GM18861 (cell line): ENCODE data around the gene IRF8.
A peak's percentile ranks its signal among the peaks of the same experiment; 100 is the strongest.
"Not testable (repeated sequence)": the region's sequence is repeated elsewhere in the genome, so short reads cannot be mapped to it uniquely, and the experiment has no call there.

Source experiments
- ATAC-seq: cut with Tn5 transposase; IDR thresholded peaks from one replicate; pipeline ENCODE4 v1.9.1; 2021; ENCODE audit not compliant: unreplicated experiment

IRF8 gene

GRCh38 chr16:85934210-85934609 is 35.2 kb downstream of the IRF8 start:
- no peak for ATAC-seq

DNA sequence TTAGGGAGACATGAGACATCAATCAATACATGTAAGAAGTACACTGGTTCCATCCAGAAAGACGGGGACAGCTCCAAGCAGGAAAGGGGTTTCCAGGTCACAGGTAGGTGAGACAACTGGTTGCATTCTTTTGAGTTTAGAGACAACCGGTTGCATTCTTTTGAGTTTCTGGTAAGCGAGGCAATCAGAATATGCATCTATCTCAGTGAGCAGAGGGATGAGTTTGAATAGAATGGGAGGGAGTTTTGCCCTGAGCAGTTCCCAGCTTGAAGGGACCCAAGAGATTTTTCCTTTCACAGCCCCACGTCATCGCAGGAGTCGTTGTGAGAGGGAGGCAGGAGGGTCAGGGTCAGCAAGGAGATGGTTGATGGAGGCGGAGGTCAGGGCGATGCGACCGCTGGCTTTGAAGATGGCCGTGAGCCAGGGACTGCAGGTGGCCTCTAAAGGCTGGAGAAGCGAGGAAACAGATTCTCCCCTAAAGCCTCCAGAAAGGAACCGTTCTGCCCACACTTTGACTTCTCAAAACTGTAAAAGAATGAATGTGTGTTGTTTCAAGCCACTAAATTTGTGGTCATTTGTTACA is 36.5 kb downstream of the IRF8 start:
- no peak for ATAC-seq

GRCh38 chr16:85935974-85936760 is 37.2 kb downstream of the IRF8 start:
- peak; percentile 57 for ATAC-seq

- ATAC-seq: peak; percentile 2
Measured at GRCh38 chr16:85936816-85937215, 37.9 kb downstream of the IRF8 start.

- no peak for ATAC-seq
Measured at GRCh38 chr16:85940214-85940613, 41.3 kb downstream of the IRF8 start.

DNA sequence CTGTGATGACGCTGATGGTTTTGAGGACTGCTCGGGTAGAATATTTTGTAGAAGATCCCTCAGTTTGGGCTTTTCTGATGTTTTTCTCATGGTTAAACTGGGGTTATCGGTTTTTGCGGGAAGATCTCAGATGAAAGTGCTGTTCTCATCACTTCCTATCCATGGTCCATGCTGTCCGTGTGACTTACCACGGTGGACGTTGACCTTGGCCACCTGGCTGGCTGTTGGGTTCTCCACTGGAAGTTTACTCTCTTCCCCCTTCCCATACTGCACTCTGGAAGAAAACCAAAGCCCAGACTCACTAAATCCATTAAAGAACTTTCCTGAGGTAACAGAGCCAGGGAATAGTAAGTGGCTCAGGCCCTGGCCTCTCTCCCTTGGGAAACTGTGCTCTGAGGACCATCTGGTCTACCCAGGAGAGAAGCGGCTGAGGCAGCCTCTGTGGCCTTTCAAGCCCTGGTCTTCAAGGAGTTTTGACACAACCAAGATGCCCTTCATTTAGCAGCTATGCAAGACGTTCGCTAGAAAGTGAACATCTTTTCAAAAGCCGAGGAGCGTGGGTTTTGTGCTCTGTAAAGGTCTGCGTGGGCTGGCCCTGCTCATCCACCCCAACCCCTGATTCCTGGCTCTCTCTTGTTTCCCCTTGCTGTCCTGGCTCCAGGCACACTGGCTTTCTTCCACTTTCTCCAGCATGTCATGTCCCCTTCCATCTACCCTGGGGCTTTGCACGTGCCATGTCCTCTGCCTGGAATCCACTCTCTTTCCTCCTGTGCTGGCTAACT is 43.1 kb downstream of the IRF8 start:
- no peak for ATAC-seq

GRCh38 chr16:85942659-85943058 is 43.7 kb downstream of the IRF8 start:
- ATAC-seq: not testable (repeated sequence)

DNA sequence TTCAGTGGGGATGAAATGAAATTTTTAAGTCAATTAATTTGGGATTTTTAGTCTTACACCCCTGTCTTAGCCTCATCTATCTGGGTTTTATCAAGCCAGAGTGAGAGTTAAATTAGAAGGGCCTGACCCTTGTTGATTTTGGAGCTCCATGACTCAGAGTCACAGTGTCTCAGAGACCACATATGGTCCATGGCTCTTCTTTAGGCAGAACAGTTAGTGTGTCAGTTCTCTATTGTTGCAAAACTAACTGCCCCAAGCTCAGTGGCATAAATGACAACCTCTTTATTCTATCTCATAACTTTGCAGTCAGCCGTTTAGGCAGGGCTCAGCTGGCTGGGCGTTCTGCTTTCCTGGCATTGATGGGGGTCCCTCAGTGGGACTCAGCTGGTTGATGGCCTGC is 44.7 kb downstream of the IRF8 start:
- ATAC-seq: no peak

DNA sequence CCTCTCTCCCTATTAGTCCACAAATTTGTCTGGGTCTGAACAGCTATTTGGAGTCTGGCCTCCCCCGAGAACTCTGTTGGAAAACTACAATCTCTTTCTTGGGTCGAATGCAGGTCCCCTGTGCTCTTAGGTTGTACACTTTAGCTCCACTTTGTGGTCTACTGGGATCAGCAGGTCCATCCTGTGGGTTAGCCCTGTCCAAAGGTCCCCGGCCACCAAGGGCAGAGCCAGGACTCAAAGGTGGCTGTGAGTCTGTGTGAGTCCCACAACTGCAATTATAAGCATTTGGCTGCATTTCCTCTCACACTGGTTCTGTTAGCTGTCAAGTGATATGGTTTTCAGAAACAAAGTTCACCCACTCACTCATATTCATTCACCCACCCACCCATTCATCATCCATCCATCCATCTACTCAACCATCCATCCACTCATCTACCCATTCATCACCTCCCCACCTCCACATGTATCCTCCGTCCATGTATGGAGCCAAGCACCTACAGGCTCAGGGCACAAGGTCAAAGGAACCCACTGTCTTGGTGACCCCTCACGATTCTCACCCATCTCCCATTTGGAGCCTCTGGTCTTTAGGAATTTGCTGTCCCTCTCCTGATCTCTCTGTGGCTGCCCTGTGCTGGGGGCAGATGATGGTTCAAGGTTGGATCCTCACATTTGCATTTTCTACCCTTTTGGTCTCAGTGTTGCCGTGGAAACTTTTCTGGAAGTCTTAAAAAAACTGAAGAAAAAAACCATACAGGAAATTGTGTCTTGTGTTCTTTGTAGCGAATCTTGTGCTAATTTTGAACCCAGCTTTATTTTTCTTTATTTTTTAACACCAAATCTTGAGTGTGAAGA is 45.8 kb downstream of the IRF8 start:
- ATAC-seq: no peak

DNA sequence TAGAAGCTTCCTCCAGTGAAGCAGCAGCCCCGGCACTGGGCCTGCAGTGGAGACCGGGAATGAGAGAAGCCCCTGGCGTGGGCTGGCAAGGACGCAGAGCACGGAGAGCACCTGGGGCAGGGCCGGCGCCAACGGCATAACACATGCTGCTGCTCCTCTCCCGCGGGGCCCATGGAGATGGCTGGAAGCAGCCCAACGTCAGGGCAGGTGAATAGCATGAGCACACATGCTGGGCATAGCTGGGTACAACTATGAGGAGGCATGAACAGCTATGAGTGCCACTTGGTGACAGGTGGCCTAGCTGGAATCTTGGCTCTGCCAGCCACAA is 46.4 kb downstream of the IRF8 start:
- no peak for ATAC-seq

GRCh38 chr16:85946541-85947124 is 47.7 kb downstream of the IRF8 start:
- ATAC-seq: no peak

GRCh38 chr16:85947230-85948137 is 48.5 kb downstream of the IRF8 start:
- ATAC-seq: peak; percentile 48

- peak; percentile 20 for ATAC-seq
Measured at GRCh38 chr16:85948138-85948509, 49.2 kb downstream of the IRF8 start.

DNA sequence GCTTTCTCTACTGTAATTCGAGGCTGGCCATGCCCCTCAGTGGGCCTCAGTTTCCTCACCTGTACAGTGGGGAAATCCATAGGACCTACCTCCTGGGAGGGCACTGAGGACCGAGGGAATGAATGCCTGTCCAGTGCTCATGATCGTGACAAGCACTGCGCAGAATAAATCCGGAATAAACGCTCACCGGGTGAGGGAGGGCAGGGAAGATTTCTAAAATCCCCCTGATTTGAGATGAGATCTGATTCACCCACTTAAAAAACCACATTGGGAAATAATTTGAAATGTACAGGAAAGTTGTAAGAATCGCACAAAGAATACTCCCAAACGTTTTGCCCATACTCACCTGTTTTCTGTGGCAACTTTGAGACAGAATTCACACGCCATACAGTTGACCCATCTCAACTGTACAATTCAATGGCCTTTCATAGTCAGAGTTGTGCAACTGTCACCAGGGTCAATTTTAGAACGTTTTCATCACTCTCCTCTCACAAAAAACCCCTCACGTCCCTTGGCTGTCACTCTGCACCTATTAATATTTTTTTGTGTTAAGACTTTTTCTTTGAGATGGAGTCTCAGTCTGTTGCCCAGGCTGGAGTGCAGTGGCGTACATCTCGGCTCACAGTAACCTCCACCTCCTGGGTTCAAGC is 49.8 kb downstream of the IRF8 start:
- ATAC-seq: no peak

- no peak for ATAC-seq
Measured at GRCh38 chr16:85950136-85950918, 51.4 kb downstream of the IRF8 start.

GRCh38 chr16:85952197-85952596 is 53.2 kb downstream of the IRF8 start:
- ATAC-seq: no peak

DNA sequence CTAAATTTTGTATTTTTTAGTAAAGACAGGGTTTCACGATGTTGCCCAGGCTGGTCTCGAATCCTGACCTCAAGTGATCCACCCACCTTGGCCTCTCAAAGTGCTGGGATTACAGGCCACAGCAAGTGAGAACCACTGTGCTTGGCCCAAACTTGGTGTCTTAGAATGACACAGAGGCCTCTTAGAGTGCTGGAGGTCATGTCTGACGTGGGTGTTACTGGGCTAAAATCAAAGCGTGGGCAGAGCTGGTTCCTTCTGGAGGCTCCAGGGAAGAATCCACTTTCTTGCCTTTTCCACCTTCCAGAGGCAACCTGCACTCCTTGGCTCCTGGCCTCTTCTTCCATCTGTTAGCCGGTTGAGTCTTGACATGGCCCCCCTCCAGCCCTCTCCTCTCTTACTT is 53.8 kb downstream of the IRF8 start:
- no peak for ATAC-seq

DNA sequence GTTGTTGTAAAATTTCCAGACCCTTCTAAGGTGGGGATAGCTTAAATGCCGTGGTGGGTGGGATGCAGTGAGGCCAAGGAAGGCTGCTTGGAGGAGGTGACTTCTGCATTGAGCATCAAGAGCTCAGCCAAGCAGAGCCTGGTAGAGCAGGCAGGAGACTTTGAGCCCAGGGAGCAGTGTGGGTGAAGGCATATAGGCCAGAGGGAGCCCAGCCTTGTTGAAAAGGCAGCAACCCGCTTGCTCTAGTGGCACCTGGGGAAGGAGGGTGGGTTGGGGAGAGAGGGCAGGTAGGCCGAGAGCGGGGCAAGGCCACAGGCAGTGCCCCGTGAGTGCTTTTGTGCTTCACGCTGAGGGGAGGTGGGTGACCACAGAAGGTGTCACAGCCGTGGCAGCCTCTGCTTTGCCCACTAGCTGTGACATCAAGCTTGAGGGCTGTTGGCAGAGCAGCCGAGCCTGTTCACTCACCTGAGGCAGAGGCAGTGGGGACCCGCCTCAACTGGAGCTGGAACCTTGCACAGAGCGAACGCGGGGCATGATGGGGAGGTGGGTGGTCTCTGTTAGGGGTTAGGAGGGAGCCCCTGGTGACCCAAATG is 56.1 kb downstream of the IRF8 start:
- ATAC-seq: no peak
